Measurements from ENCODE around the gene ZNF286A. TPM values are rescaled to one million over a fixed set of nuclear protein-coding genes. Genes with fewer than 3 reads are reported as not detected.

Gene ZNF286A
- total RNA-seq, 1 donor from 2014 or later, result 13.3 TPM

DNA sequence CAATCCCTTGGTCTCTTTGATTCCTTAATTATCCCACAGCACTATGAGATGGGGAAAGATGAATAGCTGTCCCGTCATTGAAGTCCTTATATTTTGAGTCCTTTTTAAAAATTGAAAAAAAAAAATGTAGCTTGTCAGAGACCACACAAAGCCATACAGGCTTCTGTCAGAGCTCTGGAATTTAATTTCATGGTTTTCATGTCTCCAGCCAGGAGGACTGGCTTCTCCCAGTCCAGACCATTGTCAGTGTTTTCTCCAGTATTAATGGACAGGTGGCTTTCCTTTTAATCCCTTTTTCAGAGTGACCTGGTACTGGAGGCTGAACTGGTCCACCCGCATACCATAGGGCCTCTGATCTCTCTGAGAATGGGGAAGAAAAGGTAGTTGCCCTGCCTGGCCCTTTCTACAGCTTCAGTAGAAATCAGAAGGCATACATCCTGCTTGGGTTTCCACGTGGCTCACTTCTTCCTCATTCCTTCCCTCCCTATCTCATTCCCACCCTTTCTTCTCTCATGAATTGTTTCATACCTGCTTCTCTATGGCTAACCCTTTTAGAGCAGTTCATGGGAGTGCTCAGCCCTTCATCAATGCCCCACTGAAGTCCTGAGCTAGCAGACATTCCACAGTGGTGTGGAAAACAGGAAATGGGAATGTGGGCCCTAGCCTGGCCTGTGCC is 44.5 kb upstream of the ZNF286A start:
- Histone ChIP-seq H3K36me3 (no peaks in the 10 kb centered on the region), H3K4me3 (no peak overlapping the region), H3K27me3 (no peaks in the 10 kb centered on the region), H3K27ac (no peak overlapping the region), H3K9me3 (no peaks in the 10 kb centered on the region), H3K4me1 (peaks cover 14% of the 10 kb centered on the region)
- intact Hi-C loops (cut with DNase I), result no loop called here
- DNase-seq (ENCODE audit: extremely low spot score in 2 of 2), result no peak
- TF ChIP-seq CTCF (IDR thresholded peaks at IDR 0.05) (no peak), POLR2AphosphoS5 (IDR thresholded peaks at IDR 0.05; ENCODE audit: insufficient read depth in 1 of 2, low read depth in 1 of 2) (no peak), POLR2A (IDR thresholded peaks at IDR 0.05) (no peak)

DNA sequence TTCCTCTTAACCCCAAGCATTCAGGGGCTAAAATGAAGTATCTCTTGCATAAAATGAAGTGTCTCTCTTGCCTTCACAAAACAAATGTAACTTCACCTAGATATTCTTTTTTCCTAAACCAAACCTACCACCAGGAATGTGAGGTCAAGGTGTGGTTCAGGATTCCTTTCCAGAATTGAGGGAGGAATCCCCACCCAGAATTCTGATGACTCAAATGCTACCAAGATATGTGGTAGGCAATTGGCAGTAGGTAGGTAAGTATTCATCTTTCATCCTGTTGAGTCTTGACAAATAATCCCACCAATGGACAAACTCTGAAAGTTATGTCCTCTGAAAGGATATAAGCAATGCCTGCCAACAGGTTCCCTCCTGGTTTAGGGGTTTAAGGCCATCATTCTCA is 41.7 kb upstream of the ZNF286A start:
- no peak for DNase-seq (ENCODE audit: extremely low spot score in 2 of 2)
- intact Hi-C loops (cut with DNase I), result no loop called here
- Histone ChIP-seq H3K36me3 (no peaks in the 10 kb centered on the region), H3K9me3 (no peaks in the 10 kb centered on the region), H3K4me1 (no peaks in the 10 kb centered on the region), H3K27ac (no peak overlapping the region), H3K4me3 (no peak overlapping the region), H3K27me3 (no peaks in the 10 kb centered on the region)
- TF ChIP-seq POLR2AphosphoS5 (IDR thresholded peaks at IDR 0.05; ENCODE audit: insufficient read depth in 1 of 2, low read depth in 1 of 2) (no peak), POLR2A (IDR thresholded peaks at IDR 0.05) (no peak), CTCF (IDR thresholded peaks at IDR 0.05) (no peak)

GRCh38 chr17:15658296-15658695 is 41.3 kb upstream of the ZNF286A start:
- intact Hi-C loops (cut with DNase I), result no loop called here
- TF ChIP-seq POLR2A (IDR thresholded peaks at IDR 0.05), result no peak
- TF ChIP-seq POLR2AphosphoS5 (IDR thresholded peaks at IDR 0.05; ENCODE audit: insufficient read depth in 1 of 2, low read depth in 1 of 2), result no peak
- TF ChIP-seq CTCF (IDR thresholded peaks at IDR 0.05), result no peak
- no peaks in the 10 kb centered on the region for H3K4me1 ChIP-seq
- no peaks in the 10 kb centered on the region for H3K36me3 ChIP-seq
- no peak overlapping the region for H3K27ac ChIP-seq
- H3K9me3 ChIP-seq, result no peaks in the 10 kb centered on the region
- no peaks in the 10 kb centered on the region for H3K27me3 ChIP-seq
- DNase-seq (ENCODE audit: extremely low spot score in 2 of 2), result no peak
- H3K4me3 ChIP-seq, result no peak overlapping the region

- no peaks in the 10 kb centered on the region for H3K4me1 ChIP-seq
- no peaks in the 10 kb centered on the region for H3K36me3 ChIP-seq
- DNase-seq (ENCODE audit: extremely low spot score in 2 of 2), result no peak
- H3K27me3 ChIP-seq, result no peaks in the 10 kb centered on the region
- H3K4me3 ChIP-seq, result no peak overlapping the region
- TF ChIP-seq POLR2AphosphoS5 (IDR thresholded peaks at IDR 0.05; ENCODE audit: insufficient read depth in 1 of 2, low read depth in 1 of 2) (no peak), POLR2A (IDR thresholded peaks at IDR 0.05) (no peak), CTCF (IDR thresholded peaks at IDR 0.05) (no peak)
- no peak overlapping the region for H3K27ac ChIP-seq
- intact Hi-C loops (cut with DNase I), result no loop called here
- H3K9me3 ChIP-seq, result no peaks in the 10 kb centered on the region
Measured at GRCh38 chr17:15659236-15659635, 40.3 kb upstream of the ZNF286A start.

DNA sequence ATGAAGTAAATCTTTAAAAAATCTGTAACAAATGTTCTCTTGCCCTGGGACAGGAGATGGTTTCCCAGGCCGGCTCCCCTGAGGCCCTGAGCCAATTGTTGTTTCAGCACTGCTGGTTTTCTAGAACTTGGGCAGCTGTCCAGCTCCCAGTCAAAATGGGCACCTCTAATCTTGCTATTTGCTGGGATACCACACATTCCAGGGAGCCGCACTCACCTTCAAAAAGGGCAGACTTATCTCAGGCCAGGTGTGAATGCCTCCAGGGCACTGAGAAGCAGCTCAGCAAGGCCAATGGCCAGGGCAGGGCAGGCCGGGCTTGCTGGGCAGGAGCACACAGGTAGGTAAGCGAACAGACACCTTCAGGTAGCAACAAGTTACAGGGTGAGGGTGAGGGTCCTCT is 39.9 kb upstream of the ZNF286A start:
- DNase-seq (ENCODE audit: extremely low spot score in 2 of 2), result no peak
- TF ChIP-seq POLR2AphosphoS5 (IDR thresholded peaks at IDR 0.05; ENCODE audit: insufficient read depth in 1 of 2, low read depth in 1 of 2), result no peak
- TF ChIP-seq CTCF (IDR thresholded peaks at IDR 0.05), result no peak
- no peaks in the 10 kb centered on the region for H3K9me3 ChIP-seq
- intact Hi-C loops (cut with DNase I), result no loop called here
- H3K27ac ChIP-seq, result no peak overlapping the region
- H3K27me3 ChIP-seq, result no peaks in the 10 kb centered on the region
- H3K4me1 ChIP-seq, result no peaks in the 10 kb centered on the region
- no peaks in the 10 kb centered on the region for H3K36me3 ChIP-seq
- no peak overlapping the region for H3K4me3 ChIP-seq
